Gastrocnemius medialis (tissue), 4 donors: ENCODE results near the gene PCGF1.

Experiments used
- POLR2A ChIP-seq, 2 donors: fragments of 450-650 bp; IDR thresholded peaks; one replicate each; pipeline ENCODE4 v1.6.1; 2017; ENCODE audit warnings: antibody characterized with exemption in 2 of 2, mild to moderate bottlenecking in 2 of 2, moderate library complexity in 2 of 2
- TF ChIP-seq, protein P1 (sequence below), 5 experiments: fragments of 450-650 bp in 3 of 5; fragments of 200-600 bp in 2 of 5; sonication (generic) in 2 of 5; IDR thresholded peaks in 4 of 5; conservative IDR thresholded peaks in 1 of 5; 1 replicate in 4 of 5; 2 replicates in 1 of 5; pipeline ENCODE4 v1.5.1; 2016 to 2019; ENCODE audit warnings: antibody characterized with exemption in 5 of 5, mild to moderate bottlenecking in 3 of 5, moderate library complexity in 3 of 5

DNA sequence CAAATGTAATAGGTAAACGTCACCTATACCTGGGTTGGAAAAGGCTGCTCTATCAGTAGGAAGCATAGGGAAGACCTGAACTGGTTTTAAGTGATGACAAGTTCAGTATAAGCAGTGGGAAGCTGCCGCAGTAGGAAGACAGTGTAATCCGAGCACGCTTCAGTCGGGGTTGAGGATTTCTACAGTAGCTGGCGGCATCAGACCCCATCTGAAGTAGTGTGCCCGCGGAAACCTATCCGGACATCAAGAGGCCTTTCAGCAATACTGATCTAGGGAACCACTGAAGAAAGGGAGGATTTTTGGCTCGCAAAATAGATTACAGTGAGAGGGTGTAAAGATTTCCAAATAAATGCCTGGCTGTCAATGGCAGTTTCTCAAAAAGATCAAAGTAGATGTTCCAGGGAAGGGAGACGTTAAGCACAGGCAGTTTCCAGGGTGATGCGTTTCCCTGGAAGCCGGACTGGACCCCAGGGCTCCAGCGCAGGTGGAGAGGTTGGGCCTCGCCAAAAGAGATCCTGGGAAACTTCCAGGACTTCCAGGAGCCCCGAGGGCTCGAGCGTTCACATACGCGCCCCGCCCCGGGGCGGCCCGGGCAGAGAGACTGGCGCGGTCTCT lies 40.9 kb upstream of the PCGF1 start:
- TF ChIP-seq, protein P1, sequence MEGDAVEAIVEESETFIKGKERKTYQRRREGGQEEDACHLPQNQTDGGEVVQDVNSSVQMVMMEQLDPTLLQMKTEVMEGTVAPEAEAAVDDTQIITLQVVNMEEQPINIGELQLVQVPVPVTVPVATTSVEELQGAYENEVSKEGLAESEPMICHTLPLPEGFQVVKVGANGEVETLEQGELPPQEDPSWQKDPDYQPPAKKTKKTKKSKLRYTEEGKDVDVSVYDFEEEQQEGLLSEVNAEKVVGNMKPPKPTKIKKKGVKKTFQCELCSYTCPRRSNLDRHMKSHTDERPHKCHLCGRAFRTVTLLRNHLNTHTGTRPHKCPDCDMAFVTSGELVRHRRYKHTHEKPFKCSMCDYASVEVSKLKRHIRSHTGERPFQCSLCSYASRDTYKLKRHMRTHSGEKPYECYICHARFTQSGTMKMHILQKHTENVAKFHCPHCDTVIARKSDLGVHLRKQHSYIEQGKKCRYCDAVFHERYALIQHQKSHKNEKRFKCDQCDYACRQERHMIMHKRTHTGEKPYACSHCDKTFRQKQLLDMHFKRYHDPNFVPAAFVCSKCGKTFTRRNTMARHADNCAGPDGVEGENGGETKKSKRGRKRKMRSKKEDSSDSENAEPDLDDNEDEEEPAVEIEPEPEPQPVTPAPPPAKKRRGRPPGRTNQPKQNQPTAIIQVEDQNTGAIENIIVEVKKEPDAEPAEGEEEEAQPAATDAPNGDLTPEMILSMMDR (IDR thresholded peaks at IDR 0.05 in 4 of 5, conservative IDR thresholded peaks at IDR 0.05 in 1 of 5), result no peak
- no peak for TF ChIP-seq POLR2A (IDR thresholded peaks at IDR 0.05)
